Osteocyte (in vitro differentiated cells): Measurements from ENCODE around the gene SLC6A11. TPM values are rescaled to one million over a fixed set of nuclear protein-coding genes. Genes with fewer than 3 reads are reported as not detected.
A peak's percentile ranks its signal among the peaks of the same experiment; 100 is the strongest.

Source experiments
- DNase-seq: peaks from one replicate; pipeline ENCODE4 v3.0.0; 2021; ENCODE audit warnings: mixed read lengths; ENCODE audit not compliant: unreplicated experiment; ENCODE audit errors: extremely low spot score
- H3K27ac Mint-ChIP-seq: one replicate; pipeline ENCODE4 v1.8.0; 2021; ENCODE audit warnings: mild to moderate bottlenecking, mixed read lengths; ENCODE audit not compliant: unreplicated experiment
- H3K27me3 Mint-ChIP-seq: one replicate; pipeline ENCODE4 v1.8.0; 2021; ENCODE audit warnings: mixed read lengths; ENCODE audit not compliant: unreplicated experiment
- H3K36me3 Mint-ChIP-seq: one replicate; pipeline ENCODE4 v1.8.0; 2021; ENCODE audit warnings: mixed read lengths; ENCODE audit not compliant: unreplicated experiment
- H3K4me1 Mint-ChIP-seq: one replicate; pipeline ENCODE4 v1.8.0; 2021; ENCODE audit warnings: mixed read lengths; ENCODE audit not compliant: unreplicated experiment
- H3K4me3 Mint-ChIP-seq: one replicate; pipeline ENCODE4 v1.8.0; 2021; ENCODE audit warnings: mild to moderate bottlenecking, moderate library complexity, mixed read lengths; ENCODE audit not compliant: unreplicated experiment
- H3K9me3 Mint-ChIP-seq: one replicate; pipeline ENCODE4 v1.8.0; 2021; ENCODE audit warnings: mixed read lengths; ENCODE audit not compliant: unreplicated experiment
- total RNA-seq: library from RNA; stranded (reverse); gene quantifications from 2 replicates; pipeline ENCODE4 v1.2.1, GENCODE V29; 2021
- TF ChIP-seq, protein P1 (sequence below): fragments of 200-600 bp; sonication (generic); IDR thresholded peaks from 2 replicates; pipeline ENCODE4 v1.5.0; 2021; ENCODE audit warnings: antibody characterized with exemption, mild to moderate bottlenecking, moderate library complexity

The SLC6A11 gene
- total RNA-seq, 1 donor from 2014 or later = not detected

DNA sequence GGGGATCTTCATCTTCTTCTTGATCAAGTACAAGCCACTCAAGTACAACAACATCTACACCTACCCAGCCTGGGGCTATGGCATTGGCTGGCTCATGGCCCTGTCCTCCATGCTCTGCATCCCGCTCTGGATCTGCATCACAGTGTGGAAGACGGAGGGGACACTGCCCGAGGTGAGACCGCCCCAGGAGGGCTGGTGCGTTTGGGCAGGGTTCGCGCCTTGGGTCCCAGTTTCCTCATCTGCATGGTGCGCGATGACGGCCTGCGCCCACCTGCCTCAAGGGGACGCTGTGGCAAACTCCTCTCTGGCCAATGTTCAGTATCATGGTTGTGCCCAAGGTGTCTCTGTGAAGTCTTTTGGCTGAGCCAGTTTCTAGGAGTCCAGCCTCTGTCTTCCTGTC, 119.0 kb downstream of the SLC6A11 start:
- DNase-seq = no peak
- H3K27me3 Mint-ChIP-seq = peaks cover 26% of the 10 kb centered on the region
- H3K27ac Mint-ChIP-seq = no peak overlapping the region
- H3K9me3 Mint-ChIP-seq = no peaks in the 10 kb centered on the region
- no peaks in the 10 kb centered on the region for H3K36me3 Mint-ChIP-seq
- TF ChIP-seq, protein P1, sequence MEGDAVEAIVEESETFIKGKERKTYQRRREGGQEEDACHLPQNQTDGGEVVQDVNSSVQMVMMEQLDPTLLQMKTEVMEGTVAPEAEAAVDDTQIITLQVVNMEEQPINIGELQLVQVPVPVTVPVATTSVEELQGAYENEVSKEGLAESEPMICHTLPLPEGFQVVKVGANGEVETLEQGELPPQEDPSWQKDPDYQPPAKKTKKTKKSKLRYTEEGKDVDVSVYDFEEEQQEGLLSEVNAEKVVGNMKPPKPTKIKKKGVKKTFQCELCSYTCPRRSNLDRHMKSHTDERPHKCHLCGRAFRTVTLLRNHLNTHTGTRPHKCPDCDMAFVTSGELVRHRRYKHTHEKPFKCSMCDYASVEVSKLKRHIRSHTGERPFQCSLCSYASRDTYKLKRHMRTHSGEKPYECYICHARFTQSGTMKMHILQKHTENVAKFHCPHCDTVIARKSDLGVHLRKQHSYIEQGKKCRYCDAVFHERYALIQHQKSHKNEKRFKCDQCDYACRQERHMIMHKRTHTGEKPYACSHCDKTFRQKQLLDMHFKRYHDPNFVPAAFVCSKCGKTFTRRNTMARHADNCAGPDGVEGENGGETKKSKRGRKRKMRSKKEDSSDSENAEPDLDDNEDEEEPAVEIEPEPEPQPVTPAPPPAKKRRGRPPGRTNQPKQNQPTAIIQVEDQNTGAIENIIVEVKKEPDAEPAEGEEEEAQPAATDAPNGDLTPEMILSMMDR = no peak
- H3K4me3 Mint-ChIP-seq = no peak overlapping the region
- peaks cover 12% of the 10 kb centered on the region for H3K4me1 Mint-ChIP-seq

DNA sequence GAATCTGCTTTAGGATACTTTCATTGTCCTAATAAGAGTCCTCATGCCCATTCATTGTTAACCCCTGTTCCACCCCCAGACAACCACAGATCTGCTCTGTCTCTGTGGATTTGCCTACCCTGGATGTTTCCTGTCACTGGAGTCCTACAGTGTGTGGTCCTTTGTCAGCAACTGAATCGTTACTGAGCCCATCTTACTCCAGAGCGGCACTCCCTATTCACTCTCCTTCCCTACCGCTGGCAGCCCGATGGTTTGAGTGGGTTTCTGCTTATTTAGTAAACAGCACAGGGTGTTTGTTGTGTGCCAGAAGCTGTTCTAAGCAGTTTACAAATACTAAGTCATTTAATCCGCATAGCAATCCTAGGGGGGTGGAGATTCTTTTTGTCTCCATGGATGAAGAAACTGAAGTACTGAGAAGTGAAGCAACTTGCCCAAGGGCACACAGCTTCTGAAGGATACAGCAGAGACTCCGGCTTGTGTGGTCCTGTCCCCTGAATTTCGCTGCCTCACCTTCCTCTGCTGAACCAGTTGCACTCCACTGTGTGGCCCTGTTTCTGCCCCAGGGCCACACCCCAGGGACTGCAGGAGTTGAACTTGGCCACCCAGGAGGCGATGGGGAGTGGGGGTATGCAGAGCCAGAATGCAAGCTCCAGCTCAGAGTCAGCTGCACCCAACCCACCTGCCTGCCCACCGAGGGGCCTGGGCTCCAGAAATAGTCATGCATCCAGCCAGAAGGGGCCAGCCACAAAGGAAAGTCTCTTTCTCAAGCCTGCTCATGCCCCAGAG, 120.0 kb downstream of the SLC6A11 start:
- no peak overlapping the region for H3K27ac Mint-ChIP-seq
- peaks cover 25% of the 10 kb centered on the region for H3K27me3 Mint-ChIP-seq
- peaks cover 12% of the 10 kb centered on the region for H3K4me1 Mint-ChIP-seq
- H3K36me3 Mint-ChIP-seq = no peaks in the 10 kb centered on the region
- no peaks in the 10 kb centered on the region for H3K9me3 Mint-ChIP-seq
- no peak overlapping the region for H3K4me3 Mint-ChIP-seq
- DNase-seq = no peak
- TF ChIP-seq, protein P1 = no peak

DNA sequence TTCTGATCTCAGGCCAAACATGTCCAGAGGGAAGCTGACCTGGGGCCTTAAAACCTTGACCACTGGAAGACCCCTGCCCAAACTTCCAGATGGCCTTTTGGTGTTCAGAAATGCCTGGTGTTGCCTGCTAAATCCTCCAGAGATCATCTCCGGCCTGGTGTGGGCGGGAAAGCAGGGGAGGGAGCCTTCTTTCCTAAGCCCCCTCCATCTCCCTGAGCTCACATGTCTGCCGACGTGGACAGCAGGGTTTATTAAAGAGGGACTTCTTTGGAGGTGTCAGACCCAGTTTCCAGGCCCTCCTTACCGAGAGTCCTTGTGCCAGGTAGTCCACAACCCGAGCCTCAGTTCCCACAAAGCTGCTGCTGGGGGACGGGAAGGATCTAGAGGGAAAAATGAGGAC, 120.7 kb downstream of the SLC6A11 start:
- Mint-ChIP-seq H3K4me3 (no peak overlapping the region), H3K9me3 (no peaks in the 10 kb centered on the region), H3K4me1 (peaks cover 12% of the 10 kb centered on the region), H3K27me3 (peaks cover 27% of the 10 kb centered on the region), H3K36me3 (no peaks in the 10 kb centered on the region), H3K27ac (no peak overlapping the region)
- TF ChIP-seq, protein P1 = no peak
- DNase-seq = no peak

DNA sequence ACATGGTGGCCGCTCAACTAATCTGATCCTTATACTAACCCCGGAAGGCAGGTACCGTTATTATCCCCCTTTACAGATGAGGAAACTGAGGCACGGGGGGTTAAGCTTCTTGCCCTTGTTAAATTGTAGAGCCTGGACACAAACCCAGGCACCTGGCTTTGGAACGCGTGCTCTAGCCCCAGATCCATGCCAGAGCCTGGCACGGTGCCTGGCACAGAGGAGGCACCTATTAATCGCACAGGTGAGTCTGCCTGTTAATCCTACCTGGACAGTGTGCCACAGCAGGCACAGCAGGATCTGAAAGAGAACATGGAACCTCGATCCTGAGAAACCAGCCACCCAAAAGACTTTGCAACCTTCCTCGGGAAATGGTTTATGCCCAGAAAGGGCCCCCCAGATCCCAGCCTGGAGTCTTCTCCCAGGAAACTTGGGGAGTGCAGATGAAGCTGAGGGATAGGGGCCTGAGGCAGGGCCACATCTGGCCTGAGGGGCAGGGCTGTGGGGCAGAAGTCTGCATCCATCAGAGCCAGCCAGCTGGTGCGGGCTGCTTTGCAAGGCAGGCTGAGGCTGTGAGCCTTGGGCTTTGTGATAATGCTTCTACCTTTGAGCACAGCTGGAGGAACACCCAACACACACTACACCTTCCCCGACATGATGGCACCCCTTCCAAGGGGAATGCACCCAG, 121.3 kb downstream of the SLC6A11 start:
- Mint-ChIP-seq H3K27me3 (peaks cover 27% of the 10 kb centered on the region), H3K27ac (no peak overlapping the region), H3K4me1 (peaks cover 12% of the 10 kb centered on the region), H3K9me3 (no peaks in the 10 kb centered on the region), H3K36me3 (no peaks in the 10 kb centered on the region), H3K4me3 (no peak overlapping the region)
- DNase-seq = no peak
- TF ChIP-seq, protein P1 = no peak

DNA sequence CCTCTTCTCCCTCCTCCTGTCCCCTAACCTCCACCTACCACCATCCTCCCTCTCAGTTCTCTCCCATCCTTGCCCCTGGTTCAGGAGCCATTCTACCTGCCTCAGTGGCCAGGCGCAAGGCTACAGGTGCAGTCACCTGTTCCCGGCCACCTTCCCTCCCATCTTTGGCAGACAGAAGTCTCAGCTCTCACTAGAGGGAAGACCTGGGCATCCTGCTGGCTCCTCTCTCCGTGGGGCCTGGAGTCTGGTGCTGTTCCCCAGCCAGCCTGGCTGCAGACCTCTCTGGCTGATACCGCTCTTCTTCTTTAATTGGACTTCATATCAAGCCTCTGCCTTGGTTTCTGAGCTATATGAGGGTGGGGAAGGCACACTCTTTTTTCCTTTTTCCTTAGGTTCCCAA, 123.5 kb downstream of the SLC6A11 start:
- Mint-ChIP-seq H3K36me3 (no peaks in the 10 kb centered on the region), H3K9me3 (no peaks in the 10 kb centered on the region), H3K4me3 (no peak overlapping the region), H3K27ac (peak overlapping the region; percentile 16), H3K4me1 (no peaks in the 10 kb centered on the region), H3K27me3 (peaks cover 31% of the 10 kb centered on the region)
- no peak for DNase-seq
- TF ChIP-seq, protein P1 = no peak
